ENCODE data around the gene LRBA.

The LRBA gene

GRCh38 chr4:150238591-150238990 is 776.5 kb downstream of the LRBA start:
- DNase-seq (ENCODE audit: low read depth), result no peak

GRCh38 chr4:150237110-150237872 is 777.8 kb downstream of the LRBA start:
- no peak for DNase-seq (ENCODE audit: low read depth)

- DNase-seq (ENCODE audit: low read depth), result no peak
These were observed 778.5 kb downstream of the LRBA start for GRCh38 chr4:150236626-150237025.

GRCh38 chr4:150235808-150236271 is 779.2 kb downstream of the LRBA start:
- no peak for DNase-seq (ENCODE audit: low read depth)

GRCh38 chr4:150235317-150235716 is 779.8 kb downstream of the LRBA start:
- no peak for DNase-seq (ENCODE audit: low read depth)

GRCh38 chr4:150234246-150234645 is 780.8 kb downstream of the LRBA start:
- no peak for DNase-seq (ENCODE audit: low read depth)

GRCh38 chr4:150232029-150232428 is 783.1 kb downstream of the LRBA start:
- no peak for DNase-seq (ENCODE audit: low read depth)

GRCh38 chr4:150231107-150231770 is 783.8 kb downstream of the LRBA start:
- DNase-seq (ENCODE audit: low read depth), result no peak

GRCh38 chr4:150230561-150230960 is 784.5 kb downstream of the LRBA start:
- DNase-seq (ENCODE audit: low read depth), result no peak

GRCh38 chr4:150229520-150229919 is 785.6 kb downstream of the LRBA start:
- no peak for DNase-seq (ENCODE audit: low read depth)

GRCh38 chr4:150224896-150225591 is 790.0 kb downstream of the LRBA start:
- DNase-seq (ENCODE audit: low read depth), result no peak

GRCh38 chr4:150219841-150220240 is 795.2 kb downstream of the LRBA start:
- DNase-seq (ENCODE audit: low read depth), result no peak

GRCh38 chr4:150218447-150218846 is 796.6 kb downstream of the LRBA start:
- no peak for DNase-seq (ENCODE audit: low read depth)

GRCh38 chr4:150217808-150218207 is 797.3 kb downstream of the LRBA start:
- DNase-seq (ENCODE audit: low read depth), result no peak

- no peak for DNase-seq (ENCODE audit: low read depth)
These were observed 797.9 kb downstream of the LRBA start for GRCh38 chr4:150217192-150217591.

- no peak for DNase-seq (ENCODE audit: low read depth)
These were observed 798.4 kb downstream of the LRBA start for GRCh38 chr4:150216726-150217125.

GRCh38 chr4:150215601-150216000 is 799.5 kb downstream of the LRBA start:
- DNase-seq (ENCODE audit: low read depth), result no peak

Measured in activated gamma-delta T cell treated with anti-CD3 and anti-CD28 coated beads, Interleukin-2, amount 50 U/mL, for 16 hours (primary cell).